ENCODE results near the gene OR52B2. TPM values are rescaled to one million over a fixed set of nuclear protein-coding genes. Genes with fewer than 3 reads are reported as not detected.

The OR52B2 gene
- total RNA-seq, 1 donor from 2014 or later: not detected

DNA sequence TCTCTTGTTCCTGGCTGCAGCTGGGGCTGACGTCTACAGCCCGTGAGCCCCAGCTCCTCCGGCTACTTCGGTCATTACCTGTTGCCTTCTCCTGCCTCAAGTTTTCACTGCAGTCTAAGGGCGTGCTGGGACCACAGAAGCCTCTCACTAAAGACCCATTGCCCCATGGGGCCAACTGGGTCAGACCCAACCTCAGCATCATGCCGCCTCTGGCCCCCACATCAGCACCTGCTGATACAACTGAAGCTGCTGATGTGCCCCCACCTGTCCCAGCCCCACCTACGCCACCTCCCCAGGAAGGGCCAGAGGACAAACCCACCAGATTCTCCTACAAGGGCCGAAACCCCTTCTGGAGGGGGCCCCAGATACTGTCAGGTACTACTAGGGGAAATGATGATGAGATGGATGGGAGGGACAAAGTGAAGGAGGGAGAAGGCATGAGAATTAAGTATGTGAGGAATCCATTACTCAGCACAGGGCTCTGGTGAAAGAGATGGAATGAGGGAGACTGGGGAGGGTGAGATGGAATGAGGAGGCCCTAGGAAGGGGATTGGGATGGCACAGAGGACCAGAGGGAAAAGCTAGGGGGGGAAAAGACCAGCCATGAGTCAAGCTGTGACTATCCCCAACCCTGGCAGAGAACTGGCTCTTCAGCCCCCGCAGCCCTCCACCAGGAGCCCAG, 40.3 kb upstream of the OR52B2 start:
- Mint-ChIP-seq H3K27me3 (ENCODE audit: unreplicated experiment) (no peaks in the 10 kb centered on the region), H3K4me1 (ENCODE audit: unreplicated experiment) (no peaks in the 10 kb centered on the region), H3K9me3 (ENCODE audit: unreplicated experiment) (no peaks in the 10 kb centered on the region), H3K4me3 (ENCODE audit: unreplicated experiment) (no peak overlapping the region), H3K27ac (ENCODE audit: unreplicated experiment) (no peak overlapping the region), H3K36me3 (ENCODE audit: unreplicated experiment) (peaks cover 16% of the 10 kb centered on the region)
- TF ChIP-seq, protein P1, sequence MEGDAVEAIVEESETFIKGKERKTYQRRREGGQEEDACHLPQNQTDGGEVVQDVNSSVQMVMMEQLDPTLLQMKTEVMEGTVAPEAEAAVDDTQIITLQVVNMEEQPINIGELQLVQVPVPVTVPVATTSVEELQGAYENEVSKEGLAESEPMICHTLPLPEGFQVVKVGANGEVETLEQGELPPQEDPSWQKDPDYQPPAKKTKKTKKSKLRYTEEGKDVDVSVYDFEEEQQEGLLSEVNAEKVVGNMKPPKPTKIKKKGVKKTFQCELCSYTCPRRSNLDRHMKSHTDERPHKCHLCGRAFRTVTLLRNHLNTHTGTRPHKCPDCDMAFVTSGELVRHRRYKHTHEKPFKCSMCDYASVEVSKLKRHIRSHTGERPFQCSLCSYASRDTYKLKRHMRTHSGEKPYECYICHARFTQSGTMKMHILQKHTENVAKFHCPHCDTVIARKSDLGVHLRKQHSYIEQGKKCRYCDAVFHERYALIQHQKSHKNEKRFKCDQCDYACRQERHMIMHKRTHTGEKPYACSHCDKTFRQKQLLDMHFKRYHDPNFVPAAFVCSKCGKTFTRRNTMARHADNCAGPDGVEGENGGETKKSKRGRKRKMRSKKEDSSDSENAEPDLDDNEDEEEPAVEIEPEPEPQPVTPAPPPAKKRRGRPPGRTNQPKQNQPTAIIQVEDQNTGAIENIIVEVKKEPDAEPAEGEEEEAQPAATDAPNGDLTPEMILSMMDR (IDR thresholded peaks at IDR 0.05): no peak
- DNase-seq (ENCODE audit: extremely low spot score, unreplicated experiment): no peak

- H3K36me3 Mint-ChIP-seq (ENCODE audit: unreplicated experiment): peaks cover 14% of the 10 kb centered on the region
- no peaks in the 10 kb centered on the region for H3K27me3 Mint-ChIP-seq (ENCODE audit: unreplicated experiment)
- TF ChIP-seq, protein P1 (IDR thresholded peaks at IDR 0.05): no peak
- no peaks in the 10 kb centered on the region for H3K9me3 Mint-ChIP-seq (ENCODE audit: unreplicated experiment)
- H3K27ac Mint-ChIP-seq (ENCODE audit: unreplicated experiment): no peak overlapping the region
- no peak overlapping the region for H3K4me3 Mint-ChIP-seq (ENCODE audit: unreplicated experiment)
- no peak for DNase-seq (ENCODE audit: extremely low spot score, unreplicated experiment)
- no peaks in the 10 kb centered on the region for H3K4me1 Mint-ChIP-seq (ENCODE audit: unreplicated experiment)
Measured at GRCh38 chr11:6209801-6210200, 39.7 kb upstream of the OR52B2 start.

DNA sequence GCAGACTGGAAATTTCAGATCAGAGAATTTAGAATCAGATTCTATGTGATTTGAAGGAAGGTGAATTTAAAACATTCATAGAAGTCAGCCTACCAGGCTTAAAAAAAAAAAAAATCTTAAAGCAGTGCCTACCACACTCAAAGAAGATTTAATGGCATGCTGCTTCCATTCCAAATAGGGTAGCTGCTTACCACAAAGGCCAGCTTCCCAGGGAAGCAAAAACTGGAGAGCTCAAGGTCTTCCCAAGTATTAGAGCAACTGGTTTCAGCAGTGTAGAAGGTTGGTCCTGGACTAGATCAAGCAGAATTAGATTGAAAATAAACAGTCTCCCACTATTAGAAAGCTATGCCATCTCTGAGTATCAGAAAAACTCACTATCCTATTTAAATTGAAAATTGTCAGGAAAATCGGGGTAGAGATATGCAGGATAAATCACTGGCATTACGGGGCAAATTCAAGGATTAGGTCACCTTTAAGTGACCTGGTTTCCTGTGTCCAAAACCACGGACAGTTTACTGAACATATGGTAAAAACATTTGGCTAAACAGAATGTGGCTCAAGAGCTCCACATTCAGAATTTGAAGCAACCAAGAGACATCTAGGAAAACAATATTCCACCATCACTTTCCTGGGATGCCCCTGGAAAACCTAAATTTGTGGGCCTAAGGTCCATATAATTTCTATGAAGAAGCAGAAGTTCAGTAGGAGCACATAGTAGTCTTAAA, 36.5 kb upstream of the OR52B2 start:
- Mint-ChIP-seq H3K9me3 (ENCODE audit: unreplicated experiment) (no peaks in the 10 kb centered on the region), H3K36me3 (ENCODE audit: unreplicated experiment) (peaks cover 21% of the 10 kb centered on the region), H3K4me3 (ENCODE audit: unreplicated experiment) (no peak overlapping the region), H3K4me1 (ENCODE audit: unreplicated experiment) (no peaks in the 10 kb centered on the region), H3K27ac (ENCODE audit: unreplicated experiment) (no peak overlapping the region), H3K27me3 (ENCODE audit: unreplicated experiment) (no peaks in the 10 kb centered on the region)
- DNase-seq (ENCODE audit: extremely low spot score, unreplicated experiment): no peak
- TF ChIP-seq, protein P1 (IDR thresholded peaks at IDR 0.05): no peak

DNA sequence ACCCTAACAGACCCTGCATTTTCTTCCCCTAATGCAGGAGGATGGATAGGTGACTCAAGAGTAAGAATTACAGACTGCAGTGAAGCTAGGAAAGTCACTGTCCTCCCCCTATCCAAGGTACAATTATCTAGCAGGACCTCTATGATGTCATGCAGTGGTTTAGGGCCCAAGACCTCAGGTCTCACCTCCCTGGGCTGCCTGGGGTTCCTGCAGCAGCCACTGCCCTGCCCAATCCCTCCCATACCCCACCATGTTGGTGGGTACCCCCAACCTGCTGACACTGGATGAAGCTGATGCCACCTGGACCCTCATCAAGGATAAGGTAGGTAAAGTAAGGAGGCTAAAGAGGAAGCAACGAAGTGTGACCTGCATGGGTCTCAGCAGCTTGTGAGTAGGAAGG, 35.2 kb upstream of the OR52B2 start, which contains the start of gene C11orf42:
TSS of gene C11orf42 (plus strand) at position 192 of the 400 bp plus-strand sequence. CDS start at position 251, 59 bp downstream.
- TF ChIP-seq, protein P1 (IDR thresholded peaks at IDR 0.05): no peak
- H3K4me1 Mint-ChIP-seq (ENCODE audit: unreplicated experiment): peaks cover 4% of the 10 kb centered on the region
- no peaks in the 10 kb centered on the region for H3K27me3 Mint-ChIP-seq (ENCODE audit: unreplicated experiment)
- H3K36me3 Mint-ChIP-seq (ENCODE audit: unreplicated experiment): peaks cover 17% of the 10 kb centered on the region
- no peak within 1 kb of the TSS for H3K4me3 Mint-ChIP-seq (ENCODE audit: unreplicated experiment)
- H3K27ac Mint-ChIP-seq (ENCODE audit: unreplicated experiment): no peak within 1 kb of the TSS
- no peaks in the 10 kb centered on the region for H3K9me3 Mint-ChIP-seq (ENCODE audit: unreplicated experiment)
- DNase-seq (ENCODE audit: extremely low spot score, unreplicated experiment): no peak

GRCh38 chr11:6204706-6205105, 34.6 kb upstream of the OR52B2 start:
- Mint-ChIP-seq H3K36me3 (ENCODE audit: unreplicated experiment) (peaks cover 17% of the 10 kb centered on the region), H3K27me3 (ENCODE audit: unreplicated experiment) (no peaks in the 10 kb centered on the region), H3K4me3 (ENCODE audit: unreplicated experiment) (no peak overlapping the region), H3K9me3 (ENCODE audit: unreplicated experiment) (no peaks in the 10 kb centered on the region), H3K27ac (ENCODE audit: unreplicated experiment) (no peak overlapping the region), H3K4me1 (ENCODE audit: unreplicated experiment) (peaks cover 4% of the 10 kb centered on the region)
- no peak for DNase-seq (ENCODE audit: extremely low spot score, unreplicated experiment)
- TF ChIP-seq, protein P1 (IDR thresholded peaks at IDR 0.05): no peak

All from osteocyte (in vitro differentiated cells).